Stimulated activated naive CD8-positive, alpha-beta T cell treated with anti-CD3 and anti-CD28 coated beads, Interleukin-15, amount 100 ng/mL, for 72 hours (primary cell): ENCODE results near the gene SELENOF.
"Not testable (repeated sequence)": the region's sequence is repeated elsewhere in the genome, so short reads cannot be mapped to it uniquely, and the experiment has no call there.

ENCODE experiments used
- ATAC-seq: fragments of 150-1000 bp; cut with Tn5 transposase; 2 replicates; pipeline ENCODE4 v1.10.0; 2021; ENCODE audit warnings: mild to moderate bottlenecking, moderate library complexity
- DNase-seq, 2 donors: peaks; one replicate each; pipeline ENCODE4 v3.0.0; 2021 to 2022
- H3K27ac Mint-ChIP-seq, 2 donors: one replicate each; pipeline ENCODE4 v1.8.0; 2022; ENCODE audit warnings: mild to moderate bottlenecking in 2 of 2, mixed read lengths in 2 of 2, moderate library complexity in 2 of 2
- H3K27me3 Mint-ChIP-seq: one replicate; pipeline ENCODE4 v1.8.0; 2022; ENCODE audit warnings: mixed read lengths
- H3K4me1 Mint-ChIP-seq: one replicate; pipeline ENCODE4 v1.8.0; 2022; ENCODE audit warnings: mild to moderate bottlenecking, mixed read lengths
- H3K4me3 Mint-ChIP-seq, 2 donors: one replicate each; pipeline ENCODE4 v1.8.0; 2022; ENCODE audit warnings: mild to moderate bottlenecking in 2 of 2, mixed read lengths in 2 of 2, moderate library complexity in 1 of 2
- H3K9me3 Mint-ChIP-seq, 2 donors: one replicate each; pipeline ENCODE4 v1.8.0; 2022; ENCODE audit warnings: mixed read lengths in 2 of 2

The SELENOF gene

DNA sequence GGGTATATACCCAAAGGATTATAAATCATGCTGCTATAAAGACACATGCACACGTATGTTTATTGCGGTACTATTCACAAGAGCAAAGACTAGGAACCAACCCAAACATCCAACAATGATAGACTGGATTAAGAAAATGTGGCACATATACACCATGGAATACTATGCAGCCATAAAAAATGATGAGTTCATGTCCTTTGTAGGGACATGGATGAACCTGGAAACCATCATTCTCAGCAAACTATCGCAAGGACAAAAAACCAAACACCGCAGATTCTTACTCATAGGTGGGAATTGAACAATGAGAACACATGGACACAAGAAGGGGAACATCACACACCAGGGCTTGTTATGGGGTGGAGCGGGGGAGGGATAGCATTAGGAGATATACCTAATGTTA lies 94.0 kb downstream of the SELENOF start:
- DNase-seq, H3K27ac Mint-ChIP-seq, ATAC-seq, H3K4me1 Mint-ChIP-seq, H3K4me3 Mint-ChIP-seq, H3K9me3 Mint-ChIP-seq: not testable (repeated sequence)
- H3K27me3 Mint-ChIP-seq, result peaks cover 22% of the 10 kb centered on the region

DNA sequence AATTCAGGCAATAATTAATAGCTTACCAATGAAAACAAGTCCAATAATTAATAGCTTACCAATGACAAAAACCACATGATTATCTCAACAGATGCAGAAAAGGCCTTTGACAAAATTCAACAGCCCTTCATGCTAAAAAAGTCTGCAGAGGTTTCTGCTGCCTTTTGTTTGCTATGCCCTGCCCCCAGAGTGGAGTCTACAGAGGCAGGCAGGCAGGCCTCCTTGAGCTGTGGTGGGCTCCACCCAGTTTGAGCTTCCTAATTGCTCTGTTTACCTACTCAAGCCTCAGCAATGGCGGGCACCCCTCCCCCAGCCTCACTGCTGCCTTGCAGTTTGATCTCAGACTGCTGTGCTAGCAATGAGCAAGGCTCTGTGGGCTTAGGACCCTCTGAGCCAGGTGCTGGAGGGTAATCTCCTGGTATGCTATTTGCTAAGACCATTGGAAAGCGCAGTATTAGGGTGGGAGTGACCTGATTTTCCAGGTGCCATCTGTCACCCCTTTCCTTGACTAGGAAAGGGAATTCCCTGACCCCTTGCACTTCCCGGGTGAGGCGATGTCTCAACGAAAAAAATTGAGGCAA lies 96.6 kb downstream of the SELENOF start:
- peaks cover 15% of the 10 kb centered on the region for H3K27me3 Mint-ChIP-seq
- H3K27ac Mint-ChIP-seq, result not testable (repeated sequence)

DNA sequence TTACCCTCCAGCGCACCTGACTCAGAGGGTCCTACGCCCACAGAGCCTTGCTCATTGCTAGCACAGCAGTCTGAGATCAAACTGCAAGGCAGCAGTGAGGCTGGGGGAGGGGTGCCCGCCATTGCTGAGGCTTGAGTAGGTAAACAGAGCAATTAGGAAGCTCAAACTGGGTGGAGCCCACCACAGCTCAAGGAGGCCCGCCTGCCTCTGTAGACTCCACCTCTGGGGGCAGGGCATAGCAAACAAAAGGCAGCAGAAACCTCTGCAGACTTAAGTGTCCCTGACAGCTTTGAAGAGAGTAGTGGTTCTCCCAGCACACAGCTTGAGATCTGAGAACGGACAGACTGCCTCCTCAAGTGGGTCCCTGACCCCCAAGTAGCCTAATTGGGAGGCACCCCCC lies 99.8 kb downstream of the SELENOF start:
- not testable (repeated sequence) for H3K9me3 Mint-ChIP-seq, H3K27me3 Mint-ChIP-seq, H3K4me1 Mint-ChIP-seq, H3K27ac Mint-ChIP-seq, ATAC-seq, H3K4me3 Mint-ChIP-seq, DNase-seq

More for the DNA sequence above, 96.6 kb downstream of the SELENOF start:
- not testable (repeated sequence) for DNase-seq, H3K9me3 Mint-ChIP-seq, H3K4me1 Mint-ChIP-seq, ATAC-seq, H3K4me3 Mint-ChIP-seq
